B cell (primary cell): ENCODE measurements around the gene DUS2. TPM values are rescaled to one million over a fixed set of nuclear protein-coding genes. Genes with fewer than 3 reads are reported as not detected.

Experiments used
- ATAC-seq: fragments of 200-7000 bp; cut with Tn5 transposase; one replicate; pipeline ENCODE4 v1.10.0; 2021; ENCODE audit warnings: low read depth, mild to moderate bottlenecking, moderate number of reproducible peaks, moderate library complexity
- CTCF ChIA-PET: fragments of 350-600 bp; sonication (Branson Sonifier 250); formaldehyde crosslinking; loops from one replicate; lab custom pipeline; 2021; ENCODE audit warnings: antibody characterized with exemption, inconsistent platforms; lab: Charles Lee
- POLR2A ChIA-PET: fragments of 350-600 bp; sonication (Branson Sonifier 250); formaldehyde crosslinking; loops from one replicate; lab custom pipeline; 2021; ENCODE audit warnings: antibody characterized with exemption; lab: Charles Lee
- DNase-seq: peaks from one replicate; pipeline ENCODE4 v3.0.0; 2013
- H2AFZ ChIP-seq: 2 replicates; pipeline ENCODE4 v1.6.1; 2012; ENCODE audit warnings: mild to moderate bottlenecking, low read depth, low read length; ENCODE audit not compliant: insufficient read depth, poor library complexity, severe bottlenecking
- H3K27ac ChIP-seq, 2 donors: 1 replicate in 1 of 2; 2 replicates in 1 of 2; pipeline ENCODE4 v1.5.1; 2012 to 2013; ENCODE audit warnings: low read length in 2 of 2, mild to moderate bottlenecking in 2 of 2, moderate library complexity in 1 of 2
- H3K27me3 ChIP-seq, 4 experiments: fragments of 200-600 bp in 1 of 4; sonication (generic) in 1 of 4; replicated peaks in 1 of 4; 1 replicate in 2 of 4; 2 replicates in 2 of 4; pipeline versions ENCODE4 v1.6.1 to v1.7.0; 2013 to 2016; ENCODE audit warnings: low read length in 3 of 4, mild to moderate bottlenecking in 2 of 4, mixed read lengths in 1 of 4, moderate library complexity in 1 of 4; ENCODE audit not compliant: insufficient read depth in 4 of 4, control insufficient read depth in 3 of 4; ENCODE audit errors: control extremely low read depth in 1 of 4
- H3K36me3 ChIP-seq, 2 experiments: replicated peaks in 1 of 2; 1 replicate in 1 of 2; 2 replicates in 1 of 2; pipeline versions ENCODE4 v1.6.1 to v1.7.1; 2013; ENCODE audit warnings: low read length in 1 of 2; ENCODE audit not compliant: insufficient read depth in 2 of 2, control insufficient read depth in 1 of 2; ENCODE audit errors: control extremely low read depth in 1 of 2, extremely low read depth in 1 of 2
- H3K4me1 ChIP-seq, 2 donors: fragments of 200-600 bp in 1 of 2; sonication (generic) in 1 of 2; 1 replicate in 1 of 2; 2 replicates in 1 of 2; pipeline versions ENCODE4 v1.5.1 to v1.6.1; 2013 to 2017; ENCODE audit warnings: low read length in 2 of 2; ENCODE audit not compliant: control insufficient read depth in 2 of 2, insufficient read depth in 2 of 2
- H3K4me2 ChIP-seq: replicated peaks from 2 replicates; pipeline ENCODE3; 2012; ENCODE audit warnings: mild to moderate bottlenecking, low read depth, low read length; ENCODE audit not compliant: poor library complexity, severe bottlenecking
- H3K4me3 ChIP-seq, 5 experiments: fragments of 200-600 bp in 1 of 5; sonication (generic) in 1 of 5; 1 replicate in 3 of 5; 2 replicates in 2 of 5; pipeline versions ENCODE4 v1.5.1 to v1.7.0; 2011 to 2016; ENCODE audit warnings: low read length in 4 of 5, mild to moderate bottlenecking in 4 of 5, low read depth in 2 of 5, control low read depth in 1 of 5, moderate library complexity in 1 of 5; ENCODE audit not compliant: insufficient read depth in 1 of 5; ENCODE audit errors: control extremely low read depth in 1 of 5, extremely low read depth in 1 of 5
- H3K79me2 ChIP-seq: fragments of 200-600 bp; sonication (generic); one replicate; pipeline ENCODE4 v1.6.0; 2016; ENCODE audit warnings: low read length; ENCODE audit not compliant: control insufficient read depth, insufficient read depth
- H3K9ac ChIP-seq: fragments of 200-600 bp; sonication (generic); 2 replicates; pipeline ENCODE4 v1.6.1; 2017; ENCODE audit warnings: mild to moderate bottlenecking, low read length, moderate library complexity
- H3K9me3 ChIP-seq, 3 donors: one replicate each; pipeline versions ENCODE4 v1.6.1 to v1.7.1; 2013; ENCODE audit warnings: low read length in 2 of 3; ENCODE audit not compliant: control insufficient read depth in 2 of 3, insufficient read depth in 1 of 3; ENCODE audit errors: control extremely low read depth in 1 of 3
- H4K20me1 ChIP-seq: 2 replicates; pipeline ENCODE4 v1.6.0; 2012; ENCODE audit warnings: mild to moderate bottlenecking, low read length; ENCODE audit not compliant: insufficient read depth, control insufficient read depth, poor library complexity, severe bottlenecking
- H3K27ac Mint-ChIP-seq: one replicate; pipeline ENCODE4 v1.8.0; 2021; ENCODE audit warnings: mixed read lengths
- H3K27me3 Mint-ChIP-seq: one replicate; pipeline ENCODE4 v1.8.0; 2021; ENCODE audit warnings: mixed read lengths
- H3K4me1 Mint-ChIP-seq: one replicate; pipeline ENCODE4 v1.8.0; 2021; ENCODE audit warnings: mixed read lengths
- H3K4me3 Mint-ChIP-seq: one replicate; pipeline ENCODE4 v1.8.0; 2021; ENCODE audit warnings: mixed read lengths
- H3K9me3 Mint-ChIP-seq: one replicate; pipeline ENCODE4 v1.8.0; 2022; ENCODE audit warnings: mixed read lengths; ENCODE audit not compliant: insufficient read depth
- CTCF ChIP-seq: fragments of 200-600 bp; IDR thresholded peaks from one replicate; pipeline ENCODE4 v1.8.0; 2022; ENCODE audit warnings: antibody characterized with exemption, mild to moderate bottlenecking
- EZH2 ChIP-seq: IDR thresholded peaks from 2 replicates; pipeline ENCODE4 v1.6.1; 2012; ENCODE audit warnings: borderline replicate concordance, low read depth, mild to moderate bottlenecking, moderate library complexity, low read length; ENCODE audit not compliant: insufficient read depth, poor library complexity, severe bottlenecking
- WGBS: methylation state at CpG from one replicate; pipeline ENCODE4 v1.1.5; 2013; ENCODE audit warnings: missing lambda C conversion rate; ENCODE audit not compliant: insufficient coverage; 5-methylcytosine and 5-hydroxymethylcytosine counted together
- intact Hi-C: fragments of 100-400 bp; cut with micrococcal nuclease; formaldehyde crosslinking; loops from one replicate; pipeline ENCODE4 v1.10.0; 2022
- polyA plus RNA-seq: library from polyadenylated mRNA; depleted of rRNA; stranded (reverse); fragments of >200 nt; gene quantifications from 2 replicates; pipeline ENCODE4 v1.2.3, GENCODE V29; 2012
- total RNA-seq, 2 donors: library from RNA; stranded (reverse); fragments of 120-200 nt in 1 of 2; gene quantifications; 1 replicate in 1 of 2; 2 replicates in 1 of 2; pipeline versions ENCODE4 v1.2.3 to v1.2.4, GENCODE V29; 2013 to 2022

Gene DUS2
- total and polyA plus RNA-seq, 2 donors (not counting 1 experiment from before 2014, with no cell fraction given), result 61.1 to 93.0 TPM

GRCh38 chr16:68019167-68019680, 3.9 kb upstream of the DUS2 start:
- CTCF ChIA-PET, result interaction anchor here (1.0 to 1.1 kb wide), 2 partner anchors 14 to 23 kb away, joined by 3 read pairs; no protein-coding TSS in a partner anchor

More at GRCh38 chr16:68019167-68019680, 3.9 kb upstream of the DUS2 start:
- H4K20me1 ChIP-seq, result peaks cover 18% of the 10 kb centered on the region
- peaks cover 33% of the 10 kb centered on the region for H3K79me2 ChIP-seq
- H3K27me3 ChIP-seq, result no peaks in the 10 kb centered on the region
- H3K4me2 ChIP-seq, result no peak overlapping the region
- no peak for ATAC-seq
- Mint-ChIP-seq H3K4me1 (peaks cover 24% of the 10 kb centered on the region), H3K4me3 (no peak overlapping the region), H3K9me3 (no peaks in the 10 kb centered on the region), H3K27me3 (no peaks in the 10 kb centered on the region), H3K27ac (no peak overlapping the region)
- H3K4me3 ChIP-seq, result no peak overlapping the region
- DNase-seq, result no peak
- intact Hi-C loops, result no loop called here
- peaks cover 21 to 25% of the 10 kb centered on the region in 2 donors for H3K4me1 ChIP-seq
- H3K9me3 ChIP-seq, result no peaks in the 10 kb centered on the region
- WGBS, result 90% methylated on average over 2 of the region's 8 CpGs
- no peak for TF ChIP-seq EZH2
- TF ChIP-seq CTCF, result no peak
- H3K27ac ChIP-seq, result no peak overlapping the region
- H3K36me3 ChIP-seq, result peaks cover 0 to 14% of the 10 kb centered on the region in 2 experiments
- no peak overlapping the region for H3K9ac ChIP-seq
- H2AFZ ChIP-seq, result no peak overlapping the region
- POLR2A ChIA-PET, result interaction anchor here (0.7 kb wide), 1 partner anchor 14 kb away, joined by 3 read pairs; no protein-coding TSS in a partner anchor
